ENCODE measurements around the gene PRKN.
"Not testable (repeated sequence)": the region's sequence is repeated elsewhere in the genome, so short reads cannot be mapped to it uniquely, and the experiment has no call there.

Gene PRKN

GRCh38 chr6:162538643-162539064, 188.9 kb downstream of the PRKN start:
- no peak for DNase-seq (ENCODE audit: low read depth)

DNA sequence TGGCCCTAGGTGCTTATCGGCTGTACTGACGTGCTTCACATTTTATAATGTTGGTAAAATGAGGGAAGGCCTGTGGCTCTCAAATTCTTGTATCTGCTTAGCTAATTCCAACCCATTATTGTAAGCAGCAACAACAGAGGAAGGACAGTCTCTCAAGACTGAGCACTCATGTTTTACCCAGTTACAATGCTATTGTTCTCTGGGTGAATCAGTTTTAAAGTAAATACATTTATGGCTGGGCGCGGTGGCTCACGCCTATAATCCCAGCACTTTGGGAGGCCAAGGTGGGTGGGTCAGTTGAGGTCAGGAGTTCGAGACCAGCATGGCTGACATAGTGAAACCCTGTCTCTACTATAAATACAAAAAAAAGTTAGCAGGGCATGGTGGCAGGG, 194.6 kb downstream of the PRKN start:
- no peak for DNase-seq (ENCODE audit: low read depth)

- DNase-seq (ENCODE audit: low read depth): no peak
These were observed 195.1 kb downstream of the PRKN start for GRCh38 chr6:162532283-162533008.

DNA sequence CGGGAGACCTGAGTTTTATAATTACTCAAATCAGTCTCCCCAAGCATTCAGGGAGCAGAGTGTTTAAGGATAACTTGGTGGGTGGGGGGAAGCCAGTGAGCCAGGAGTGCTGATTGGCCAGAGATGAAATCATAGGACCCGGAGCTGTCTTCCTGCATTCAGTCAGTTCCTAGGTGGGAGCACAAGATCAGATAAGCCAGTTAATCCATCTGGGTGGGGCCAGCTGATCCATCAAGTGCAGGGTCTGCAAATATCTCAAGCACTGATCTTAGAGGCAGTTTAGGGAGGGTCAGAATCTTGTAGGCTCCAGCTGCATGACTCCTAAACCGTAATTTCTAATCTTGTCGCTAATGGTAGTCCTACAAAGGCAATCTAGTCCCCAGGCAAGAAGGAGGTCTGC, 196.2 kb downstream of the PRKN start:
- DNase-seq (ENCODE audit: low read depth): not testable (repeated sequence)

DNA sequence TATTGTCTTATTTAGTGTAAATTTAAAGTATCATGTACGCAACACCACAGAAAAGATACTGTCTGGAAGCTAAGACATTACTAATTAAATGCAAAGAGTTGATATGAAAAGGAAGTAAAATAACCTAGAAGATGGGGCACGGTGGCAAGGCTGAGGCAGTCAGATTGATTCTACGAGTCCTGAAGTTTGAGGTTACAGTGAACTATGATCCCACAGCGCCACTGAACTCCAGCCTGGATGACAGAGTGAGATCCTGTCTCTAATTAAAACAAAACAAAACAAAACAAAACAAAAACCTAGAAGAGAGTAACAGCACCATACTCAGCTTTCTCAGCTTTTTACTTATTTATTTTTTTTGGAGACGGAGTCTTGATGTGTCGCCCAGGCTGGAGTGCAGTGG, 199.0 kb downstream of the PRKN start:
- no peak for DNase-seq (ENCODE audit: low read depth)

DNA sequence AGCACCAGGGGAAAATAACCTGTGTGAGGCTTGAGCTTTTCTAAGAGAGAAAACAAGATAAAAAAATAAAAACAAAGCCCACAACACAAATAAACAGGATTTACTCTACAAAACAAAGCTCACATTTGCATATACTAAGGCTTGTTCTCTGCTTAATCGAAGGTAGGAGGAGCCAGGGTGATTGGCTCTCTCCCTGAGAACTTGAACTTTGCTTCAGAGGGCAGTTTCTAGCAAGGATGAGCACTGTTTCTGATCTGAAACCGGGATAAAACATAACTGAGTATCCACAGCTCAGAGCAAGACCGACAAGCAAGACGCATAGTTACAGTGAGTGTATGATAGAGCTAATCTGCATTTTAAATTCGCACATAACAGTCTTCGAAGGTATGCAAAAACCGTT, 200.6 kb downstream of the PRKN start:
- DNase-seq (ENCODE audit: low read depth): no peak

DNA sequence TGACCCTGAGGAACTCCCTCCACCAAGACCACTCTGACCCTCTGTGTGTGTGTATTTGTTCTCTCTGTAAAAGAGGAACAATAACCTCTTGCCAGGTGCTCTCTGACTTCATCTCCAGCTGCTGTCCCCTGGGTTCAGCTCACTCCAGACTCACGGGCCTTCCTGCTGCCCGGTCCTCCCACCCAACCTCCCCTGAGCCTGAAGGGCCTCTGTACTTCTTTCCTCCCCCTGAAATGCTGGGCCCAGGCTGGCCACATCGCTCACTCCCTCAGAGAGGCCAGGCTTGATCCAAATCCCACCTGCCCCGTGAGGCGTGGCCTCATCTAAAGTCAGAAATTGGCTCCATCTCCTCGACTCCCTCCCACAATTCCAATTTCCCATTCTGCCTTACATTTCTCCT, 202.4 kb downstream of the PRKN start:
- no peak for DNase-seq (ENCODE audit: low read depth)

DNA sequence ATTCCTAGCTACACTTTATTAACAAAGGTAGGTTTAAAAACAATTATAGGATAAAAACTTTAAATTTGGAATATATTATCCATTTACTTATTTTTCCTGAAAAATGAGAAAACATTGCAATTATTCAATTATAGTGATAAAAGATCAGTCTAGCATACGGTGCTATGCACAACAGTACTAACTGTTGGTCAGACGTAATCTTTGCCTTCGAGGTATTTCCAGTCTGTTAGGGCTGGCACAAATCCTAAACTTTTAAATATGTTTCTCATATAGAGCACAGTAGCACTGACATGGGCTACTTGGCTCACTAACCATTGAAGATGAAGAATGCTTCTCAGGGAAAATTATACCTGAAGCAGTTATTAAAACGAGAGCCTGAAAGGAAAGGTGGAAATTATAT, 214.8 kb downstream of the PRKN start:
- DNase-seq (ENCODE audit: low read depth): no peak

- no peak for DNase-seq (ENCODE audit: low read depth)
These were observed 230.2 kb downstream of the PRKN start for GRCh38 chr6:162497389-162497788.

- DNase-seq (ENCODE audit: low read depth): no peak
These were observed 233.6 kb downstream of the PRKN start for GRCh38 chr6:162493917-162494316.

GRCh38 chr6:162491637-162492036, 235.9 kb downstream of the PRKN start:
- DNase-seq (ENCODE audit: low read depth): no peak

DNA sequence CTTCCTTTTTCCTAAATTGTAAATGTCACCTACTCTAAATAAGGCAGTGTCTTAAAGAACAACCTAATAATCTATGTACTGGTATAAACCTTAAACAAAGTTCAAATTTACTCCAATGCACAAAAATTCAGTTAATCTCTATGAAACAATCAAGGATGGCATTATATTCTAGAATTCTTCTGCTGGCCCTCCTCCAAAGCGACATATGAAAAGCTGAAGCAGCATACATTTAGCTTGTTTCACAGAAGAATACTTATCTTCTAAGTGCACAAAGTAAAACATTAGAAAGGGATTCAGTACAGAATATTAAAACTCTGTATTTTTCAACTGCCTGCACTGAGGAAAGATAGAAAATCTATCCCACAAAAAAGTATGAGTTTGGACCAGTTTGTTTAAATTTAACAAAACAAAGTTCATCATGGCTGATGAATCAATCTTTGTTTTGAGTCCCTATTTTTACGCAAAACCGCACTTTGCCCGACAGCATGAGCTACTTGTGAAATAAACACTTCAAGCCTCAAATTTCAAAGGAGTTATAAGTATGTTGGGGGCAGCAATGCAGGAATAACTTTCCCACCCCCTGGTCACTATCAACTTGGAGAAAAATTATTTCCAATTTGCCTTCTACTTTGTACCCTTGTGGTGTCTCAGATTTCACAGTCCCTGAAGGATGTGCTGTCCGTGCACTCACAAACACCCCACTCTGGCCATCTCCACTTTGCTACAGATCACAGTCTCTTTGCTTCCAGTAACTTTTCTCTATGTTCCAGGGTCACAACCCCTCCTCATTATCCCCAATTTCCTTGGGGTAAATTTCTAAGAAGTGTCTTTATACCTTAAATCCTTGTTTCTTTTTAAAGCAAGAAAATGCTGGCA, 238.2 kb downstream of the PRKN start:
- no peak for DNase-seq (ENCODE audit: low read depth)

DNA sequence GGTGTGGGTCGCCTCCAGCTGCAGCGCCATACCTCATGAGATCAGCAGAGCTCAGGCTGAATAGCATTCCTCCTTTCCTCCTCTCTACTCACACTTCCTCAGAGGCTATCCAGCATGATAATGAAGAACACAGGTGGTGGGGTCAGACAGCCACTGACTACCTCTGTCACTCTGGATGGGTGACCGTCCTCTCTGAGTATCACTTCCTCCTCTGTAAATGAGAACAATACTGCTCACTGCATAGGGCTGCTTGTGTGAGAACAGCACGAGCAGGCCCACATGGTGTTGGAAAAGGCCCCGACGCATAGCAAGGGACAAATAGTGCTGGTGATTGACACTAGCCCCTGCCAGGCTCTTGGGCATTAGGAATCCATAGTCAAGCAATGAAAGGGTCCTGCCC, 239.1 kb downstream of the PRKN start:
- DNase-seq (ENCODE audit: low read depth): no peak

DNA sequence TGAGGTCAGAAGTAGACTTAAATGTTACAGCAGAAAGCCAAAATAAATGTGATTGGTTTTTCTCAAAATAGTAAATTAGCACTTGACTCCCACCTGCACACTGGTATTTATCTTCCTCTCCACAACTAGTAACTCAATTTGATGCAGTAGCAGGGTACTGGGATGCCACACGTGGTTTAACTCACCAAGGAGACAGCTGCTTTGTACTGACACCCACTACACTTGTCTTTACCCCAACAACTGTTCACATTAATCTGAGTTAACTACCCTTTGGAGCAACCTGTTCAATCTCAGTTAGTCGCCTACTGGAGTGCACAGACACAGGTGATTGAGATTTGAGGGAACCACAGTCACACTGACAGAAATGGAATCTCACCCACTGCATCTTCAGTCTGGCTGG, 242.1 kb downstream of the PRKN start:
- no peak for DNase-seq (ENCODE audit: low read depth)

- DNase-seq (ENCODE audit: low read depth): no peak
These were observed 245.6 kb downstream of the PRKN start for GRCh38 chr6:162481938-162482337.

- no peak for DNase-seq (ENCODE audit: low read depth)
These were observed 246.2 kb downstream of the PRKN start for GRCh38 chr6:162481320-162481719.

DNA sequence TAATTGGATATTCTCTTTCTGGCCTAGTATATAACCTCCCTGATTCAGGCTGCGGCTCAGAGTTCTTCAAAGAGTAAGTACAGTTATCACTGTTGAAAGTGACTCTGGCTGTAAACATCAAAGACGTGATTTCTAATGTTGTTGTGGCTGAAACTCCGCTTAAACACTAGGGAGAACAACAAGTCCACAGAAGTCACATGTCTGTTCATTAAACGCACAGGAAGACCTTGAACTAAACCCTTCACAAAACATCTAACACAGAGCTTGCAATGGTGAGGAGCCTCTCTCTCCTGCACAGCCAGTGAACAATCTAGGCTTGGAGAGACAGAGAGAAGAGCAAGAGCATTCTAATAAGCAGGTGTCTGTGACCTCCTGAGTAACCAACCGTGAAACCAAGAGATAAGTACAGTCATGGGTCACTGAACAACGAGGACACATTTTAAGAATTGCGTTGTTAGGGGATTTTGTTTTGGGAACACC, 249.3 kb downstream of the PRKN start:
- DNase-seq (ENCODE audit: low read depth): no peak

- DNase-seq (ENCODE audit: low read depth): no peak
These were observed 252.8 kb downstream of the PRKN start for GRCh38 chr6:162474722-162475121.

- DNase-seq (ENCODE audit: low read depth): no peak
These were observed 255.7 kb downstream of the PRKN start for GRCh38 chr6:162471842-162472241.

- no peak for DNase-seq (ENCODE audit: low read depth)
These were observed 259.2 kb downstream of the PRKN start for GRCh38 chr6:162468326-162468725.

DNA sequence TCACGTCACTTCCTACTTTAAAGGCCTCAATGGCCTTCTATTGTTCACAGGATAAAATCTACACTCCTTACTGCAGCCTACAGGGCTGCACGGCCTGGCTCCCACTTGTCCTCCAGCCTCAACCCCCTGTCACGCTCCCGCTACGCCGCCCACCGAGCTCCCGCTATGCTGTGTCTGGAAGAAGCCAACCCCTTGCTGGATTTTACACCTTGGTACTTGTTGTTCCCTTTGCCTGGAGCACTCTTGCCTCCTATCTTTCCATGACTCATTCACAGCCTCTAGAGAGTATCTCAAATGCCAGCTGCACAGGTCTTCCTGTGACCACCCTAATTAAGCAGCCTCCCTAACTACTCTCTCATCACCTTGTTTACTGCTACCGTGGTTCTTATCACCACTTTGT, 259.9 kb downstream of the PRKN start:
- DNase-seq (ENCODE audit: low read depth): no peak

DNA sequence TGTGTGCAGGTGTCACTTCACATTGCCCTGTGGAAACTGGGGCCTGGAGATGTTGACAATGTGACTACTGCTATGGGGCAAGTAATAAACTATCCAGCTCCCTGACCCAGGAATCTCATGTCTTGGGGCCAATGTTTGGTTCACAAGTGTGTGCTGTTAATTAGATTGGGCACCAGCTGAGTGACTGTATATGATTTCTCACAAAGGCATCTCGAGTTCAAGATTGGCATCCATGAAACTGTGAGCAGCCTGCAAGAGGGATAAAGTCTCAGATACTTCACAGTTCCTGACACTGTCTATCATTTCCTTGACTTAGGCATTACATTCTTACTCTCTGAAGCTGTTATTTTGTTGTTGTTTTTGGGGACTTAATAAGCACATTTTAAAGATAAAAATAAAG, 264.0 kb downstream of the PRKN start:
- no peak for DNase-seq (ENCODE audit: low read depth)

DNA sequence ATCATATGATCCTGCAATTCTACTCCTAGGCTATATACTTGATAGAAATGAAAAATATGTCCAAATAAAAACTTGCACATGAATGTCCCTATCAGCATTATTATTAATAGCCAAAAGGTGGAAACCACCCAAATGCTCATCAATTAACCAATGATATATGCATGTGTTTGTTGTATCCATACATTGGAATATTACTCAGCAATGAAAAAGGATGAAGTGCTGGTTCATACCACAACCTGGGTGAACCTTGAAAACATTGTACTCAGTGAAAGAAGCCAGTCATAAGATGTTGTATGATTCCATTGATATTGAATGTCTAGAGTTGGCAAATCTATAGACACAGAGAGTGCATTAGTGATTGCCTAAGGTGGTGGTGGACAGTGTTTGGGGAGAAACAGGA, 267.6 kb downstream of the PRKN start:
- DNase-seq (ENCODE audit: low read depth): no peak

Data from non-pigmented ciliary epithelial cell (primary cell).